GM12878 (cell line): ENCODE measurements around the gene PRKRIP1. TPM values are rescaled to one million over a fixed set of nuclear protein-coding genes. Genes with fewer than 3 reads are reported as not detected.
"Not testable (repeated sequence)": the region's sequence is repeated elsewhere in the genome, so short reads cannot be mapped to it uniquely, and the experiment has no call there.

Source experiments
- ATAC-seq: fragments of 200-7000 bp; cut with Tn5 transposase; 3 replicates; pipeline ENCODE4 v1.9.1; 2020; ENCODE audit warnings: mild to moderate bottlenecking, moderate library complexity
- BruUV-seq: library from RNA; stranded (reverse); fragments of 400-500 nt; replicated peaks from 2 replicates; lab custom pipeline; 2021; lab: Mats Ljungman, UMichigan
- CTCF ChIA-PET: fragments of 300-600 bp; sonication (Branson Sonifier 250); formaldehyde crosslinking; extraction: SDS; loops from one replicate; lab custom pipeline; 2021; ENCODE audit warnings: inconsistent platforms; lab: Yijun Ruan, JAX
- POLR2A ChIA-PET: fragments of 350-600 bp; formaldehyde crosslinking; extraction: SDS; loops from one replicate; lab custom pipeline; 2021; ENCODE audit warnings: inconsistent platforms; lab: Charles Lee
- RAD21 ChIA-PET: fragments of 300-600 bp; sonication (Branson Sonifier 250); formaldehyde crosslinking; loops from one replicate; lab custom pipeline; 2023; ENCODE audit warnings: antibody characterized with exemption; ENCODE audit not compliant: unreplicated experiment; lab: Charles Lee
- SMC1A ChIA-PET: fragments of 300-600 bp; sonication (Branson Sonifier 250); formaldehyde crosslinking; loops from one replicate; lab custom pipeline; 2023; ENCODE audit not compliant: unreplicated experiment, uncharacterized antibody; lab: Charles Lee
- DNase-seq: peaks from one replicate; pipeline ENCODE4 v3.0.0-alpha.2; 2011; ENCODE audit warnings: low read depth, low spot score
- FAIRE-seq: peaks from 3 replicates; lab custom pipeline; 2011; peaks lifted over from hg19 to GRCh38; lab: Jason Lieb, UNC
- H2AFZ ChIP-seq: 2 replicates; pipeline ENCODE4 v1.6.0; 2011; ENCODE audit warnings: low read depth, low read length, control low read depth; ENCODE audit not compliant: control insufficient read depth
- H3K27ac ChIP-seq: 2 replicates; pipeline ENCODE4 v1.5.1; 2011; ENCODE audit warnings: control low read depth; ENCODE audit not compliant: control insufficient read depth, insufficient read depth
- H3K27me3 ChIP-seq, 2 experiments: replicated peaks in 1 of 2; 2 replicates each; pipeline versions ENCODE4 v1.6.0 to v1.6.1; 2011; ENCODE audit warnings: low read length in 1 of 2; ENCODE audit not compliant: control insufficient read depth in 2 of 2, insufficient read depth in 2 of 2
- H3K36me3 ChIP-seq, 2 experiments: 2 replicates each; pipeline ENCODE4 v1.5.1; 2011; ENCODE audit warnings: low read length in 1 of 2; ENCODE audit not compliant: control insufficient read depth in 2 of 2, insufficient read depth in 2 of 2
- H3K4me1 ChIP-seq: 2 replicates; pipeline ENCODE4 v1.6.1; 2011; ENCODE audit warnings: mild to moderate bottlenecking, low read length, moderate library complexity, mixed read lengths; ENCODE audit not compliant: control insufficient read depth, insufficient read depth
- H3K4me2 ChIP-seq: 2 replicates; pipeline ENCODE4 v1.6.0; 2011; ENCODE audit warnings: control low read depth; ENCODE audit not compliant: control insufficient read depth, insufficient read depth
- H3K4me3 ChIP-seq: fragments of 200-600 bp; sonication (generic); 2 replicates; pipeline ENCODE4 v1.5.1; 2016
- H3K79me2 ChIP-seq: 2 replicates; pipeline ENCODE4 v1.6.0; 2011; ENCODE audit warnings: low read length; ENCODE audit not compliant: control insufficient read depth, insufficient read depth
- H3K9ac ChIP-seq: 2 replicates; pipeline ENCODE4 v1.8.0; 2011; ENCODE audit warnings: low read length, control low read depth, mixed read lengths; ENCODE audit not compliant: control insufficient read depth, insufficient read depth
- H3K9me3 ChIP-seq: replicated peaks from 3 replicates; pipeline ENCODE4 v1.5.1; 2011; ENCODE audit warnings: mild to moderate bottlenecking, low read length; ENCODE audit not compliant: control insufficient read depth, insufficient read depth
- H4K20me1 ChIP-seq: 2 replicates; pipeline ENCODE4 v1.6.0; 2011; ENCODE audit not compliant: control insufficient read depth, insufficient read depth
- RAD21 ChIP-seq: IDR thresholded peaks from 2 replicates; pipeline ENCODE4 v1.6.1; 2011; ENCODE audit warnings: mild to moderate bottlenecking, low read depth, low read length, moderate library complexity; ENCODE audit not compliant: insufficient read depth
- SP1 ChIP-seq: IDR thresholded peaks from one replicate; pipeline ENCODE4 v1.6.1; 2011; ENCODE audit warnings: low read depth, low read length
- WGBS: methylation state at CpG from one replicate; pipeline ENCODE4 v1.1.6; 2016; ENCODE audit warnings: low lambda C conversion rate; ENCODE audit not compliant: insufficient replicate concordance, insufficient coverage; ENCODE audit errors: missing lambda C conversion rate; 5-methylcytosine and 5-hydroxymethylcytosine counted together
- in situ Hi-C: fragments of 300-500 bp; cut with MboI; formaldehyde crosslinking; loops from 9 replicates; pipeline ENCODE4 v1.14.3; 2018; ENCODE audit warnings: mixed read lengths
- intact Hi-C: fragments of 100-400 bp; cut with micrococcal nuclease; formaldehyde crosslinking; loops from one replicate; pipeline ENCODE4 v1.14.2; 2022; ENCODE audit not compliant: unreplicated experiment
- polyA plus RNA-seq, 11 experiments: library from polyadenylated mRNA; depleted of rRNA in 4 of 11; unstranded in 6 of 11; stranded (reverse) in 5 of 11; fragments of >200 nt; fragmentation: Nextera tagmentation in 4 of 11; fragmentation: Illumina TruSeq in 1 of 11; extraction: Ambion mirVana in 4 of 11; extraction: Trizol in 1 of 11; gene quantifications; 1 replicate in 1 of 11; 2 replicates in 10 of 11; pipeline versions ENCODE4 v1.2.1 to v1.2.3, GENCODE V29; 2011 to 2016; ENCODE audit warnings: inconsistent platforms in 2 of 11, missing spikeins in 2 of 11, low read depth in 1 of 11
- total RNA-seq, 4 experiments: library from RNA; depleted of rRNA in 3 of 4; stranded (reverse); fragments of >200 nt in 3 of 4; fragmentation: Illumina TruSeq in 1 of 4; extraction: Trizol in 1 of 4; gene quantifications; 2 replicates each; pipeline versions ENCODE4 v1.2.1 to v1.2.3, GENCODE V29; 2013 to 2021
- TF ChIP-seq, protein P1 (sequence below): fragments of 450-650 bp; IDR thresholded peaks from 2 replicates; pipeline ENCODE4 v1.6.1; 2017; ENCODE audit warnings: mild to moderate bottlenecking, moderate library complexity

The PRKRIP1 gene
- total and polyA plus RNA-seq, 10 of the 15 experiments (the other 5 are each of a cell fraction or from before 2014, with no cell fraction given), result 17.0 to 38.4 (median 25.5) TPM

DNA sequence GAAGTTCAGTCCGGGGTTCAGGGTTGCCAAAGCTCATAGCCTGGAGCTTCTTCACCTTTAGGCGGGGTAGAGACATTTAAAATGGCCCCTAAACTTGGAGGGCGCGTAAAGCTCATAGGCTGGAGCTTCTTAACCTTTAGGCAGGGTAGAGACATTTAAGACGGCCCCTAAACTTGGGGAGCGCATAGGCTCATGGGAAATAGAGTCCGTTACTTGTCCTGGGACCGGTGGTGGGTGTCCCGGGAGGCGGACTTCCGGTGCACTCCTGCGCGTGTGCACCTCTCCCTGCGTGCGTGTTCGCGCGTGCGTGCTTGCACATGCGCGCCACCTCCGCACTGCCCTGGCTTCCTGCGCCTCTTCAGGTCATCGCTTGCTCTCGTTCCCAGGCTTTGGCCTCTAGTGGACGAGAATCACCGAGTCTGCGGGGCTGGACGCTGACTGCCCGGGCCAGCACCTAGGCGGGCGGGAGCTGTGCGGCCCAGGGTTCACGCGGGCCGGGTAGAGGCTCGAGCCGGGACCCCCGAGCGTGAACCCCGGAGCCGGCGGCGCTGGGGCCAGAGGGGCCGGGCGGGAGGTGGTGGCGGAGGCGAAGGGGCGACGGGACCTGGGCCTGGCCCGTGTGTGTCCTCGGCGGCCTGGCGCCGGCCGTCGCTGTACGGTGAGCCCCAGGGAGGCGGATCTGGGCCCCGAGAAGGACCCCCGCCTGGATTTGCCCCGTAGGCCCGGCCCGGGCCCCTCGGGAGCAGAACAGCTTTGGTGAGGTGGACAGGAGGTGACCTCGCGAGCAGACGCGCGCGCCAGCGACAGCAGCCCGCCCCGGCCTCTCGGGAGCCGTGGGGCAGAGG, 32.4 kb upstream of the PRKRIP1 start (continued):
- TF ChIP-seq, protein P1, sequence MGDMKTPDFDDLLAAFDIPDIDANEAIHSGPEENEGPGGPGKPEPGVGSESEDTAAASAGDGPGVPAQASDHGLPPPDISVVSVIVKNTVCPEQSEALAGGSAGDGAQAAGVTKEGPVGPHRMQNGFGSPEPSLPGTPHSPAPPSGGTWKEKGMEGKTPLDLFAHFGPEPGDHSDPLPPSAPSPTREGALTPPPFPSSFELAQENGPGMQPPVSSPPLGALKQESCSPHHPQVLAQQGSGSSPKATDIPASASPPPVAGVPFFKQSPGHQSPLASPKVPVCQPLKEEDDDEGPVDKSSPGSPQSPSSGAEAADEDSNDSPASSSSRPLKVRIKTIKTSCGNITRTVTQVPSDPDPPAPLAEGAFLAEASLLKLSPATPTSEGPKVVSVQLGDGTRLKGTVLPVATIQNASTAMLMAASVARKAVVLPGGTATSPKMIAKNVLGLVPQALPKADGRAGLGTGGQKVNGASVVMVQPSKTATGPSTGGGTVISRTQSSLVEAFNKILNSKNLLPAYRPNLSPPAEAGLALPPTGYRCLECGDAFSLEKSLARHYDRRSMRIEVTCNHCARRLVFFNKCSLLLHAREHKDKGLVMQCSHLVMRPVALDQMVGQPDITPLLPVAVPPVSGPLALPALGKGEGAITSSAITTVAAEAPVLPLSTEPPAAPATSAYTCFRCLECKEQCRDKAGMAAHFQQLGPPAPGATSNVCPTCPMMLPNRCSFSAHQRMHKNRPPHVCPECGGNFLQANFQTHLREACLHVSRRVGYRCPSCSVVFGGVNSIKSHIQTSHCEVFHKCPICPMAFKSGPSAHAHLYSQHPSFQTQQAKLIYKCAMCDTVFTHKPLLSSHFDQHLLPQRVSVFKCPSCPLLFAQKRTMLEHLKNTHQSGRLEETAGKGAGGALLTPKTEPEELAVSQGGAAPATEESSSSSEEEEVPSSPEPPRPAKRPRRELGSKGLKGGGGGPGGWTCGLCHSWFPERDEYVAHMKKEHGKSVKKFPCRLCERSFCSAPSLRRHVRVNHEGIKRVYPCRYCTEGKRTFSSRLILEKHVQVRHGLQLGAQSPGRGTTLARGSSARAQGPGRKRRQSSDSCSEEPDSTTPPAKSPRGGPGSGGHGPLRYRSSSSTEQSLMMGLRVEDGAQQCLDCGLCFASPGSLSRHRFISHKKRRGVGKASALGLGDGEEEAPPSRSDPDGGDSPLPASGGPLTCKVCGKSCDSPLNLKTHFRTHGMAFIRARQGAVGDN, result peak; percentile 59; the same call in 1 of the 2 replicates
- peak; percentile 20; the same call in 1 of the 2 replicates for TF ChIP-seq RAD21
- peak; percentile 13 for TF ChIP-seq SP1
- TF ChIP-seq, all 136 proteins: peak for 40; not testable (repeated sequence) for 96

DNA sequence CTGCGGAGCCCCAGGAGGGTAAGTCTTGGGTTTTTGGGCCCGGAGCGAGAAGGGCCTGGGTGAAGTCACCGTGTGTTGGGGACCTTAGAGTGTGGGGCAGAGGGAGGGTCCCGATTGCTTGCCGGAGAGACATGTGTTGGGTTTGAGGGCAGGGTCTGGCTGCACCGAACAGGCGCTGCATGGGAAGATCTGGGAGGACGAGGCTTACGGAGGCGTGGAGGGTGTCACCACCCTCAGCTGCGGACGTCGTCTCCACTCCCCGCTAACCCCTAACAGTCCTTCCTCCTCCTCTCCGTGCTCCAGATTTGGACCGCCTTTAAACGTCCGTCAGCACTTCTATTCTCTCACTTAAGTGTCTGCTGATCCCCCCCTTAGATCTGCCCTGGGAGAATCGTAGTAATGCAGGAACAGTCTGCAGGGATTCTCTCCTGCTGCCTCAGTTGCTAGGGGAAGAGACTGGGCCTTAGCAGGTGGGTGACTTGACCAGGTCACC, 31.7 kb upstream of the PRKRIP1 start:
- peak; percentile 9; the same call in 2 of the 3 replicates for ATAC-seq

DNA sequence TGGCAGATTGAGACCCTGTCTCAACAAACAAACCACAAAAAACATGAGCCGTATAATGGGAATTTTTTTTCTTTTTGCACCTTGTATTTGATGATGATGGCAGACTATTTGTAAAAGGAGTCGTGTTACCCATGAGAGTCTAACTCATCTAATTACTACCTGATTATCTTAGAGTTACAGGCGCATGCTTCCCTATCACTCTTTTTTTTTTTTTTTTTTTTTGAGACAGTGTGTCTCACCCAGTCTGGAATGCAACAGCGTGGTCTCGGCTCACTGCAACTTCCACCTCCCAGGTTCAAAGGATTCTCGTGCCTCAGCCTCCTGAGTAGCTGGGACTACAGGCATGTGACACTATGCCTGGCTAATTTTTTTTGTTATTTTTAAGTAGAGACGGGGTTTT, 30.8 kb upstream of the PRKRIP1 start:
- SMC1A ChIA-PET, H3K27ac ChIP-seq, H3K9ac ChIP-seq, BruUV-seq, H4K20me1 ChIP-seq, H3K9me3 ChIP-seq, H3K27me3 ChIP-seq, ATAC-seq, DNase-seq, FAIRE-seq, H2AFZ ChIP-seq, H3K36me3 ChIP-seq, H3K4me1 ChIP-seq, CTCF ChIA-PET, in situ Hi-C loops, intact Hi-C loops, RAD21 ChIA-PET, POLR2A ChIA-PET: not testable (repeated sequence)
- 23% methylated on average over 4 of the region's 7 CpGs for WGBS
- Histone ChIP-seq H3K4me3 (peak overlapping the region; percentile 53), H3K4me2 (0 out of 2 replicates have a peak overlapping the region, but pooled peaks have one; percentile 9), H3K79me2 (peaks cover 14% of the 10 kb centered on the region)

More for the DNA sequence above, 31.7 kb upstream of the PRKRIP1 start:
- H3K9me3 ChIP-seq, POLR2A ChIA-PET, FAIRE-seq, H3K4me1 ChIP-seq, in situ Hi-C loops, H3K27me3 ChIP-seq, DNase-seq, H3K27ac ChIP-seq, H2AFZ ChIP-seq, H3K36me3 ChIP-seq, SMC1A ChIA-PET, BruUV-seq, intact Hi-C loops, H4K20me1 ChIP-seq, CTCF ChIA-PET: not testable (repeated sequence)
- 3% methylated on average over 14 of the region's 20 CpGs for WGBS
- Histone ChIP-seq H3K4me2 (0 out of 2 replicates have a peak overlapping the region, but pooled peaks have one; percentile 17), H3K4me3 (peak overlapping the region; percentile 79), H3K79me2 (peaks cover 14% of the 10 kb centered on the region), H3K9ac (peak overlapping the region; percentile 66)
- RAD21 ChIA-PET, result interaction anchor here (1.3 kb wide), 1 partner anchor 77 kb away, joined by 14 read pairs; the partner anchor contains the start of gene SH2B2
